A673 (cell line): ENCODE measurements around the gene GAPVD1. TPM values are rescaled to one million over a fixed set of nuclear protein-coding genes. Genes with fewer than 3 reads are reported as not detected.

Experiments used
- BruUV-seq: library from RNA; stranded (reverse); fragments of 400-500 nt; replicated peaks from 2 replicates; lab custom pipeline; 2021; lab: Mats Ljungman, UMichigan
- CTCF ChIA-PET: fragments of 300-600 bp; sonication (Branson Sonifier 250); formaldehyde crosslinking; loops from one replicate; lab custom pipeline; 2022; ENCODE audit warnings: antibody characterized with exemption; lab: Charles Lee
- POLR2A ChIA-PET: fragments of 300-600 bp; sonication (Branson Sonifier 250); formaldehyde crosslinking; loops from one replicate; lab custom pipeline; 2022; ENCODE audit warnings: antibody characterized with exemption; ENCODE audit not compliant: low non-redundant PET; lab: Charles Lee
- DNase-seq: peaks from one replicate; pipeline ENCODE4 v3.0.0-alpha.2; 2015; ENCODE audit warnings: low spot score
- H3K27ac ChIP-seq: fragments of 200-600 bp; sonication (generic); 2 replicates; pipeline ENCODE4 v1.5.1; 2016; ENCODE audit warnings: mixed run types, low read depth, mild to moderate bottlenecking, mixed read lengths, antibody characterized with exemption, low read length; ENCODE audit not compliant: poor library complexity, severe bottlenecking
- H3K27me3 ChIP-seq: fragments of 200-600 bp; sonication (generic); replicated peaks from 2 replicates; pipeline ENCODE4 v1.6.1; 2017; ENCODE audit warnings: mixed run types, low read depth, mild to moderate bottlenecking, mixed read lengths, antibody characterized with exemption, low read length; ENCODE audit not compliant: insufficient read depth, poor library complexity
- H3K36me3 ChIP-seq: fragments of 200-600 bp; sonication (generic); 2 replicates; pipeline ENCODE4 v1.6.1; 2016; ENCODE audit warnings: mixed run types, mild to moderate bottlenecking, mixed read lengths, antibody characterized with exemption, low read length; ENCODE audit not compliant: insufficient read depth, poor library complexity, severe bottlenecking
- H3K4me1 ChIP-seq: fragments of 200-600 bp; sonication (generic); 2 replicates; pipeline ENCODE4 v1.6.1; 2017; ENCODE audit warnings: mixed run types, mild to moderate bottlenecking, mixed read lengths, antibody characterized with exemption, low read length; ENCODE audit not compliant: insufficient read depth, poor library complexity, severe bottlenecking
- H3K4me3 ChIP-seq: fragments of 200-600 bp; sonication (generic); 2 replicates; pipeline ENCODE4 v1.5.1; 2016; ENCODE audit warnings: low read depth, mixed run types, mild to moderate bottlenecking, mixed read lengths, low read length; ENCODE audit not compliant: poor library complexity, severe bottlenecking
- H3K9me3 ChIP-seq: fragments of 200-600 bp; sonication (generic); 2 replicates; pipeline ENCODE4 v1.6.1; 2016; ENCODE audit warnings: mixed run types, low read depth, mild to moderate bottlenecking, mixed read lengths, antibody characterized with exemption, low read length; ENCODE audit not compliant: poor library complexity, severe bottlenecking
- CTCF ChIP-seq: fragments of 300-800, 200-600 bp; sonication (generic); conservative IDR thresholded peaks from 2 replicates; pipeline ENCODE4 v1.5.1; 2017; ENCODE audit warnings: low read depth, mild to moderate bottlenecking, antibody characterized with exemption, low read length, moderate library complexity, mixed read lengths
- EZH2 ChIP-seq: fragments of 200-600 bp; sonication (generic); IDR thresholded peaks from 2 replicates; pipeline ENCODE4 v1.6.1; 2017; ENCODE audit warnings: borderline replicate concordance, low read depth, mild to moderate bottlenecking, mixed read lengths, antibody characterized with exemption, low read length; ENCODE audit not compliant: poor library complexity, severe bottlenecking
- intact Hi-C: fragments of 100-400 bp; cut with micrococcal nuclease; formaldehyde crosslinking; loops from one replicate; pipeline ENCODE4 v1.10.0; 2022; ENCODE audit not compliant: unreplicated experiment
- total RNA-seq: library from RNA; stranded (reverse); gene quantifications from 2 replicates; pipeline ENCODE4 v1.2.3, GENCODE V29; 2021

GAPVD1 gene
- total RNA-seq, 1 experiment from 2014 or later, result 55.3 TPM

- Histone ChIP-seq H3K4me3 (no peak overlapping the region), H3K36me3 (no peaks in the 10 kb centered on the region), H3K27ac (peak overlapping the region; percentile 35), H3K27me3 (no peaks in the 10 kb centered on the region), H3K4me1 (peaks cover 6% of the 10 kb centered on the region), H3K9me3 (no peaks in the 10 kb centered on the region)
- TF ChIP-seq EZH2 (no peak), CTCF (no peak)
- BruUV-seq, result no TSS peak
- intact Hi-C loops, result no loop called here
- ChIA-PET POLR2A (no interaction called here), CTCF (interaction anchor here (0.6 to 0.7 kb wide), 2 partner anchors 9 to 17 kb away, joined by 4 to 7 read pairs; no protein-coding TSS in a partner anchor)
- DNase-seq, result no peak
Measured at GRCh38 chr9:125272697-125273096, 11.1 kb downstream of the GAPVD1 start.

GRCh38 chr9:125276771-125277170 lies 15.1 kb downstream of the GAPVD1 start:
- Histone ChIP-seq H3K4me1 (peaks cover 6% of the 10 kb centered on the region), H3K9me3 (no peaks in the 10 kb centered on the region), H3K27me3 (no peaks in the 10 kb centered on the region), H3K36me3 (no peaks in the 10 kb centered on the region), H3K27ac (no peak overlapping the region), H3K4me3 (no peak overlapping the region)
- CTCF ChIA-PET, result no interaction called here
- no TSS peak for BruUV-seq
- POLR2A ChIA-PET, result no interaction called here
- intact Hi-C loops, result no loop called here
- TF ChIP-seq EZH2, result no peak
- TF ChIP-seq CTCF, result no peak
- DNase-seq, result no peak

- ChIA-PET CTCF (no interaction called here), POLR2A (interaction anchor here (0.6 kb wide), 1 partner anchor 23 kb away, joined by 5 read pairs; no protein-coding TSS in a partner anchor)
- H3K27ac ChIP-seq, result no peak overlapping the region
- BruUV-seq, result no TSS peak
- intact Hi-C loops, result no loop called here
- H3K36me3 ChIP-seq, result no peaks in the 10 kb centered on the region
- no peak overlapping the region for H3K4me3 ChIP-seq
- no peaks in the 10 kb centered on the region for H3K9me3 ChIP-seq
- H3K4me1 ChIP-seq, result peaks cover 4% of the 10 kb centered on the region
- no peaks in the 10 kb centered on the region for H3K27me3 ChIP-seq
- no peak for TF ChIP-seq EZH2
- DNase-seq, result no peak
Measured at GRCh38 chr9:125277411-125277810, 15.8 kb downstream of the GAPVD1 start.

GRCh38 chr9:125280945-125281344 lies 19.3 kb downstream of the GAPVD1 start:
- ChIA-PET CTCF (no interaction called here), POLR2A (no interaction called here)
- H3K4me3 ChIP-seq, result no peak overlapping the region
- DNase-seq, result no peak
- no peak overlapping the region for H3K27ac ChIP-seq
- intact Hi-C loops, result no loop called here
- H3K4me1 ChIP-seq, result no peaks in the 10 kb centered on the region
- no TSS peak for BruUV-seq
- H3K36me3 ChIP-seq, result no peaks in the 10 kb centered on the region
- no peak for TF ChIP-seq EZH2
- no peak for TF ChIP-seq CTCF
- H3K9me3 ChIP-seq, result no peaks in the 10 kb centered on the region
- H3K27me3 ChIP-seq, result no peaks in the 10 kb centered on the region
